HL-60/S4 (cell line): ENCODE measurements around the gene IRF2.

Experiments used
- in situ Hi-C: fragments of 300-500 bp; cut with MboI; formaldehyde crosslinking; loops from 2 replicates; pipeline ENCODE4 v1.14.3; 2022; ENCODE audit warnings: low sequenced_read_pairs

Gene IRF2

GRCh38 chr4:184474263-184475095 lies at the start of gene IRF2:
IRF2 (minus strand) TSS chr4:184474550; CDS start chr4:184429064, 45,486 bp downstream.
- in situ Hi-C loops = loop anchor here (10.0 kb wide), 1 partner anchor 60 kb away; no protein-coding TSS in a partner anchor

- in situ Hi-C loops = no loop called here
Observed at GRCh38 chr4:184515606-184516005, 41.3 kb upstream of the IRF2 start.

- in situ Hi-C loops = no loop called here
Observed at GRCh38 chr4:184514121-184514988, 40.0 kb upstream of the IRF2 start.

- in situ Hi-C loops = no loop called here
Observed at GRCh38 chr4:184513802-184514120, 39.4 kb upstream of the IRF2 start.

GRCh38 chr4:184511156-184511555 lies 36.8 kb upstream of the IRF2 start:
- in situ Hi-C loops = no loop called here

GRCh38 chr4:184510401-184510800 lies 36.1 kb upstream of the IRF2 start:
- in situ Hi-C loops = no loop called here

GRCh38 chr4:184506527-184507121 lies 32.3 kb upstream of the IRF2 start:
- in situ Hi-C loops = no loop called here

- in situ Hi-C loops = no loop called here
Observed at GRCh38 chr4:184504385-184504784, 30.0 kb upstream of the IRF2 start.

GRCh38 chr4:184503869-184504300 lies 29.5 kb upstream of the IRF2 start:
- in situ Hi-C loops = no loop called here

GRCh38 chr4:184500748-184501589 lies 26.6 kb upstream of the IRF2 start:
- in situ Hi-C loops = no loop called here

GRCh38 chr4:184499996-184500395 lies 25.6 kb upstream of the IRF2 start:
- in situ Hi-C loops = no loop called here

GRCh38 chr4:184498598-184498997 lies 24.2 kb upstream of the IRF2 start:
- in situ Hi-C loops = no loop called here

GRCh38 chr4:184489771-184490170 lies 15.4 kb upstream of the IRF2 start:
- in situ Hi-C loops = no loop called here

GRCh38 chr4:184487503-184487902 lies 13.2 kb upstream of the IRF2 start:
- in situ Hi-C loops = no loop called here

- in situ Hi-C loops = no loop called here
Observed at GRCh38 chr4:184485279-184485678, 10.9 kb upstream of the IRF2 start.

- in situ Hi-C loops = no loop called here
Observed at GRCh38 chr4:184481544-184481943, 7.2 kb upstream of the IRF2 start.

- in situ Hi-C loops = loop anchor here (10.0 kb wide), 1 partner anchor 55 kb away; no protein-coding TSS in a partner anchor
Observed at GRCh38 chr4:184479516-184479950, 5.2 kb upstream of the IRF2 start.

GRCh38 chr4:184477201-184477999 lies 3.0 kb upstream of the IRF2 start:
- in situ Hi-C loops = loop anchor here (10.0 kb wide), 1 partner anchor 57 kb away; no protein-coding TSS in a partner anchor

GRCh38 chr4:184476695-184477094 lies 2.3 kb upstream of the IRF2 start:
- in situ Hi-C loops = loop anchor here (10.0 kb wide), 1 partner anchor 58 kb away; no protein-coding TSS in a partner anchor
